Hematopoietic multipotent progenitor cell treated with erythropoietin and hydrocortisone succinate and interleukin-3 and kit ligand, for 17 days (in vitro differentiated cells): ENCODE measurements around the gene RTEL1.
"Not testable (repeated sequence)": the region's sequence is repeated elsewhere in the genome, so short reads cannot be mapped to it uniquely, and the experiment has no call there.

Experiments used
- DNase-seq: peaks from one replicate; pipeline ENCODE4 v3.0.0-alpha.2; 2015; ENCODE audit warnings: low spot score

The RTEL1 gene

DNA sequence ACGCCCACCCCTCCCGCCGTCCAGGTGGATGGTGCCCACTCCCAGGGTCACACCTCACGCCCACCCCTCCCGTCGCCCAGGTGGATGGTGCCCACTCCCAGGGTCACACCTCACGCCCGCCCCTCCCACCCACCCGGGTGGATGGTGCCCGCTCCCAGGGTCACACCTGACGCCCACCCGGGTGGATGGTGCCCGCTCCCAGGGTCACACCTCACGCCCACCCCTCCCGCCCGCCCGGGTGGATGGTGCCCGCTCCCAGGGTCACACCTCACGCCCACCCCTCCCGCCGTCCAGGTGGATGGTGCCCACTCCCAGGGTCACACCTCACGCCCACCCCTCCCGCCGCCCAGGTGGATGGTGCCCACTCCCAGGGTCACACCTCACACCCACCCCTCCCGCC is 7.6 kb upstream of the RTEL1 start:
- not testable (repeated sequence) for DNase-seq

DNA sequence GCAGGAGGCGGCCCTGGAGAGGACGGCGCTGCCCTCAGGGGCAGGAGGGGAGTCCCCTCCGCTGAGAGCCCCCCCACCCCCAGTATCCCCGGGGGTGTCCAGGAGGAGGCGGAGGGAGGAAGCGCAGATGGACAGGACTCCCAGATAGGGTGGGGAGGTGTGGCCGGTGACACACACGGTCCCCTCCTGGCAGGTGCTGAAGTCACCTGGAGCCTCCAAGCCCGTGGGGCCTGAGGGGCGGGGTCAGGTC is 6.2 kb upstream of the RTEL1 start:
- DNase-seq, result no peak

DNA sequence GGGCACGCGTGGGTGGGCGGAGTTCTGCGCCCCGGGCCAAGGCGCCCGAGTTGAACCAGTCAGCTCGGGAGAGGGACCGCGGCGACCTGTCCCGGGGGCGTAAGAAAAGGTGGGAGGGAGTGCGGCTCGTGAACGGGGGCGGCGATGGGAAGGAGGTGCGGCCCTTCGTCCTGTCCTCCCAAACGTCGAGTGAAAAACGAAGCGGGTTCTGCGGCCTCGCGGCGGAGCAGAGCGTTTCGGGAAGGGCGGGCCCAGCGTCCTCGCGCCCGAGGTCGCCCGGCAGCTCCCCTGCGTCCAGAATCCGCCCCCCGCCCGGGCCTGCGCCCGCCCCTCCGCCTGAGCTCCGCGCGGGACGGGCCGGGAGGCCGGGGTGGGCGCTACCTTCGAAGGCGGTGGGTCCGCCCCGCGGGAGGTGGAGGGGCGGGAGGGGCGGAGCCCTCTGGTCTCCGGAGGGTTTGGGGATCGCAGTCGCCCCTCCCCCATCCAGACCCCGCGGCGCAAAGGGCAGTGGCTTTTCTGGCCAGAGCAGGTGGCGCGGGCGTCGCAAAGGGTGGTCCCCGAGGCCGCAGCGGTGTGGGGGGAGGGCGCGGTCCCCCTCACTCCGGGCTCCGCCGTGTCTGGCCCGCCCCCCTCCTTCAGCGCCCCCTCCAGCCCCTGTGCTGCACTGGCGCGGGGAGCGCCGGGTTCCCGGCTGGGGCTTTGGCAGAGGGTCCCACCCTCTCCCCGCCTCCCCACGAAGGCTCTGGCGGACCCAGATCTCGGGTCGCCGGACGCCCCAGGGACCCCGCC is 5.7 kb upstream of the RTEL1 start:
- DNase-seq, result no peak

DNA sequence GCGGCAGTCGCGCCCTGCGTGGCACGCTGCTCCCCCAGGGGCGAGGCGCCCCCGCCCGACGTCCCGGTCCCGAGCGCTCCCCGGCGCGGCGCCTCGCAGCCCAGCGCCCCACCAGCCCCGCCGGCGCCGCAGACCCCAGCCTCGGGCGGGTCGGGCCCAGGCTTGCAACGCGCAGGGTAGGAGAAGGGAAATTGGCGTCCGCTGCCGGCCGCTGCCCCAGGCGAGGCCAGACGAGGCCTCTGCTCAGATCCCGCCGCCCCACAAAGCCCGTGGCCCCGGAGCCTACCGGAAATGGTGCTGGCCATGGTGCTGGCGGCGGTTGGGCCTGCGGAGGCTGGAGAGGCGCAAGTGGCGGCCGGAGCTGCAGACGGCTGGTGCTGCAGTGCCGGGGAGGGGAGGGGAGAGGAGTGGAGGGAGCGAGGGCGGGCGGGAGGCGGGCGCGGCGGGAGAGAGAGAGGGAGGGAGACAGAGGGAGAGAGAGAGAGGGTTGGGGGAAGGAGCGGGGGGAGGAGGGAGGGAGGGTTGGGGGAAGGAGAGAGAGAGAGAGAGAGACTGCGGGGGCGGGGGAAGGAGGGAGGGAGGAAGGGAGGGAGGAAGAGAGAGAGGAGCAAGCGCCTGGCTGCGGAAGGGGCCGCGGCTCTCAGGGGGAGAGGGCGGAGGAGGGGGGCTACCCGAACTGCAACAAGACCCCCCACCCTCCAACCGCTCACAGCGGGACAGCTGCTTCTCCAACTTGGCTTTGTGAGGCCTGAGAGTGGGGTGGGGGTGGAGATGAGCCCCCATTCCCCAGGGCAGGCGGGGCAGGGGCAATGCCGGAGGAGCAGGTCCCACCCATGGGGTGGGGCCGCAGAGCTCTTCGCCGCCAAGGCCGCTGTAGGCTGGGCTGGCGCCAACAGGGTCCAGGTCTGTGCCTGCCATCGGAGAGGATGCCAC is 4.8 kb upstream of the RTEL1 start, which contains the start of gene STMN3:
Gene STMN3 (minus strand): TSS at position 384 of the 933 bp plus-strand sequence. CDS start 79 bp downstream, at position 305.
- DNase-seq, result no peak

DNA sequence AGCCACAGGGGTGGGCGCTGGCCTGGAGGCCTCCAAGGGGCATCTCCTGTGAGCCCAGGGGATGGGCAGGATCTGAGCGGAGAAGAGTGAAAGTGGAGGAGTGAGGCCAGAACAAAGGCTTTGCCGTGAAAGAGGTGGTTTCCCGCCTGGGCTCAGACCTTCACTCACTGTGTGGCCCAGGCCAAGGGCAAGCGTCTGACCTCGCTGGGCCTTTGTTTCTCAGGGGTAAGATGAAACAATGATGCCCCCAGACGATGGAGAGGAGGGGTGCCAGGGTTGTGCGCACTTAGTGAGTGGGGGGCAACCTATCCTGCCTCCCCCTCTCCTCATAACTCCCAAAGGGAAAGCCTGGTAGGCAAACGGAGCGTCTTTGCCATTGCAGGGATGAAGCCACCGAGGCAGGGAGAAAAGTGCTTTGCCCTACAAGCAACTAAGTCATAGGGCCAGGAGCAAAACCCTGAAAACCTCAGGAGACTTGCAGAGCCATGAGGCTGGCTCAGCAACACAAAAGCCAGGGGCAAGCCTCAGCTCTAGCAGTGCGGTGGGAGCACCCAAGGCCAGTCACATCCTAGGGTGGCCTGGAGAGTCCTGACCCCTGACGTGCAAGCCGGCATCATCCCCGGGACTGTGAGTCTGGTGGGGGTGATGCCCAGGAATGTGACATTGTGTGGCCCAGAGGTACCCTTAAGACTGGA is 4.0 kb upstream of the RTEL1 start:
- DNase-seq, result no peak

DNA sequence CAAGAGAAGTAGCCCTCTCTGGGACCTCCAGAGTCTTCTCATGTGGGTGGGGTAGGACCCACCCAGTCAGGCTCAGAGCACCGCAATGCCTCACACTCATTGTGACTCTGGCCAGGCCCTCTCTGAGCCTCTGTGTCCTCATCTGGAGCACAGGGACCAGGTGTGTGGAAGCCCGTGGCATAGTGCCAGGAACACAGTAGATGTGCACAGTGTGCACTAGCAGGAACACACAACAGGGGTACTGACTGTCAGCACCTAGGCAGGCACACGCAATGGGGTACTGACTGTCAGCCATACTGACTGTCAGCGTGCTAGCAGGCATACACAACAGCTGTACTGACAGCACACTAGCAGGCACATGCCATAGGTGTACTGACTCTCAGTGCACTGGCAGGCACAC is 2.9 kb upstream of the RTEL1 start:
- no peak for DNase-seq

DNA sequence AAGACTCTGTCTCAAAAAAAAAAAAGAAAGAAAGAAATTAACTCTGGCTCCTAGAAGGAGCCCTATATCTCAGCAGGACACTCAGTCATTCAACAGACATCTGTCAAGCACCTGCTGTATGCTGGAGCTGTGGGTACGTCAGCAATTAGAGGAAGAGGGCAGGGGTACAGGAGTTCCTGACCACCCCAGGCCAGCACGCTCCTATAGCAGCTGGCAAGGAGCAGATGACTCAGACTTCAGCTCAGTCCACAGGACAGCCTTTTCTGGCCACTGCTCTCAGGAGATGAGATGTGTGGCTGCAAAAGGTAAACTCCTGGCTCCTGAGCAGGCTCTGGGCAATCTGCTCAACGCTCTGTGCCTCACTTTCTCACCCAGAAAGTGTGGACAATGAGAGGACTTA is 1.7 kb upstream of the RTEL1 start:
- DNase-seq, result no peak

DNA sequence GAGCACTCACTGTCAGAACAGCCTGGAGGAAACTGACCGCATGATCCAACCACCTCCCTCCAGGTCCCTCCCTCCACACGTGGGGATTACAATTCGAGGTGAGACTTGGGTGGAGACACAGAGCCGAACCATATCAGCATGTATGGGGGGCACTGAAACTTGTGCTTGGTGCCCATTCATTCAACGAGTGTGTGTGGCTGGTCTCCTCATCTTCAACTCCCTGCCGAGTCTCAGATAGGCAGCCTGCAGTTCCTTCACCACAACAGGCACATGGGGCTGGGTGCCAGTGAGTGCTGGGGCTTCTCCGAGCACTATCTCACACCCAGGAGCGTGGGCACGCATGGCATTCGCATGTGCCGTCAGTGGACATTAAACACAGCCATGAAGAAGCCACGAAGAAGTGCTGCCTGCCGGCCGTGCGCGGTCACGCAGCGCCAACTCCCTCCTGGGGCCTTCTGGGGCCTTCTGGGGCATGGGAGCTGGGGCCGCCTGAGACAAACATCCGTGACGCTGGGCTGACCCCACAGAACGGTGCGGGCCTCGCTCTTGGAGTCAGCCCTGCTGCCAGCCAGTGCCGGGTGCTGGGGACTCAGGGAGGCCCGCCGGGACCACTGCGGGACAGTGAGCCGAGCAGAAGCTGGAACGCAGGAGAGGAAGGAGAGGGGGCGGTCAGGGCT is 714 bp upstream of the RTEL1 start:
- DNase-seq, result no peak

DNA sequence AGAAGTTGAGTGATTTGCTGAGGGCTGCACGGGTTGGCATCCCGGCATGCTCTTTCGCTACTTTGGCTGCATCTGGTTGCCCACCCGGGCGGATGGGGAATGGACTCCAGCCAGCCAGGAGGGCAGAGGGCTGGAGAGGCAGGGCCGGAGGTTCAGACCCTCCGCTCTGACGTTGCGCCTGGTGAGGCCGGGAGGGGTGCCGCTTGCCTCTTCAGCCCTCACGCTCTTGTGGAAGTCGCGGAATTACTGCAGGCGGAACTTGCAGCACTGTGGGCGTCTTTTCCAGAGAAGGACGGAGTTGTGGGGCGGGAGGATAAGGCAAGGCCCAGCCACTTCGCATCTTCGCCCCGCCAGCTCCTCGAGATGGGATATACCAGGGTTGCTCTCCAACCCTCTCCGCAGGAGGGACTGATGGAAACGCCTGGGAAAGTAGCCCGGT is 656 bp downstream of the RTEL1 start:
- no peak for DNase-seq

DNA sequence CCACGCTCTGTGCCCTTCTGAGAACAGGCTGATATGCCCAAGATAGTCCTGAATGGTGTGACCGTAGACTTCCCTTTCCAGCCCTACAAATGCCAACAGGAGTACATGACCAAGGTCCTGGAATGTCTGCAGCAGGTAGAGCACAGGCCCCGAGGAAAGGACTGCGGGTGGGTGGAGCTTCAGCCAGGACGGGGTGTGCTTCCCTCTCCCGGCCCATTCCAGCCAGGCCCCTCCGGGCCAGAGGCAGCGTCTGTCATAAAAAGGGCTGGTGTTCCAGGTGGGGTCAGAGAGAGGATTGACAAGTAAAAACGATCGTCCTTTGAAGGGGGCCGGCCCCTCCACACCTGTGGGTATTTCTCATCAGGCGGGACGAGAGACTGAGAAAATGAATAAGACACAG is 1.3 kb downstream of the RTEL1 start:
- DNase-seq, result no peak

DNA sequence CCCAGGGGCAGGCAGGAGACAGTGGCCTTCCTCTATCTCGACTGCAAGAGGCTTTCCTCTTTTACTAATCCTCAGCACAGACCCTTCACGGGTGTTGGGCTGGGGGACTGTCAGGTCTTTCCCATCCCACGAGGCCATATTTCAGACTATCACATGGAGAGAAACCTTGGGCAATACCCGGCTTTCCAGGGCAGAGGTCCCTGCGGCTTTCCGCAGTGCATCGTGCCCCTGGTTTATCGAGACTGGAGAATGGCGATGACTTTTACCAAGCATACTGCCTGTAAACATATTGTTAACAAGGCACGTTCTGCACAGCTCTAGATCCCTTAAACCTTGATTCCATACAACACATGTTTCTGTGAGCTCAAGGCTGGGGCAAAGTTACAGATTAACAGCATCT is 2.1 kb downstream of the RTEL1 start:
- DNase-seq, result not testable (repeated sequence)

DNA sequence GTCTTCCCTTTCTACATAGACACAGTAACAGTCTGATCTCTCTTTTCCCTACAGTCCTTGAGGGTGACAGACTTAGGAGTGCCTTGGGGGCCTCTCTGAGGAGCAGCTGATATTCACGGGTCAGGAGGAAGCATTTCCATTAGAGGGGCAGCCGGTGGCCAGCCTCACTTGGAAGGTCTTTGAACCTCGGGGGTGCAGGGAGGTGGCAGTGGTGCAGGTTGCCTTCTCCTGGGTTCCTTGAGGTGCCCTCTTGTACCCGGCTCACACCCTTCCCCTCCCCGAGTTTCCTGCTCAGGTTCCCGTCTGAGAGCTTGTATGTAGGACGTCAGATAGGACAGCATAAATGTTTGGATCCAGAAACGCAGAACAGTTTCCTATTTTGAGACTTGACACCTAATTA is 2.5 kb downstream of the RTEL1 start:
- DNase-seq, result no peak

DNA sequence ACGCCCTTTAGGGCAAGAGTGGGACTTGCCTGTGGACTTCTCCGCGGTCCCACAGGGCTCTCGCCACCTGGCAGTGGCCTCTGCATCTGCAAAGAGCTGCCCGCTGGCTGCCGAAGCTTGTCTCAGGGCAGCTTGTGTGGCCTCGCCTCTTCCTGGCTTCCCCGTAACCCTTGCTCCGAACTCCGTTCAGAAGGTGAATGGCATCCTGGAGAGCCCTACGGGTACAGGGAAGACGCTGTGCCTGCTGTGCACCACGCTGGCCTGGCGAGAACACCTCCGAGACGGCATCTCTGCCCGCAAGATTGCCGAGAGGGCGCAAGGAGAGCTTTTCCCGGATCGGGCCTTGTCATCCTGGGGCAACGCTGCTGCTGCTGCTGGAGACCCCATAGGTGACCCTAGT is 3.0 kb downstream of the RTEL1 start:
- no peak for DNase-seq

DNA sequence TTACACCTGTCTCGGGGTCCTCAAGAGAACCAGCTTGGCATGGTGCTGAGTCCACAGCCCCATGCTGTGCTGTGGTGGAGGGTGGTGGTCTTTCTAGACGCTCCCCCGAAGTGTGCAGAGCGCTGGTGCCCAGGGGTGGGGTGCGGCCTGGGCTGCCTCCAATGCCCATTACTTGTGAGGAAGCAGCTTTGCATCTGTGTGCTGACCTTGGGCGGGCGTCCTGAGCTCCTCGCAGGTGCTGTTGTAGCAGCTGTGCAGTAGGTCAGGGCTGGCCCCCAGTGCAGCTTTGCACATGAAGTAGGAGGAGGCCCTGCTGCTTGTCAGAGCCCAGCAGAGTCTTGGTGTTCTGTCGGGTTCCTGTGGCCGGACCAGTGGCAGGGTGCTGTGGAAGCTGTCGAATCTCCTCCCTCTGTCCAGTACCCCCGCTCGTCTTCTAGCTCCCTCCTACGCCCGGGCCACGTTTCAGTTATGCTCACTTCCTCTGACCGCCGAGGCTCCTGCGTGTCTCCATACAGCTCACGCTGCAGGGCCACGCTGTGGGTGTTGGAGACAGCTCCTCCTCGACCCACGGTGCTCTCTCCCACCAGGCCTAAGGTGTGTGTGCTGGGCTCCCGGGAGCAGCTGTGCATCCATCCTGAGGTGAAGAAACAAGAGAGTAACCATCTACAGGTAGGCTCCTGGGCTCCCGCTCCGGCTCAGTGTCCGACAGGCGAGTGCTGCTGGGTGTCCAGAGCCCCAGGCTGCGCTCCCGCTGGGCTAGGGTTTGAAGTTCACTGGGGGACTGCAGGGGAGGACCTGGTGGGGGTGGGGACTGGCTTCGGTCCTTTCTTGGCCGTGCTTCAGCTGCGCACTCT is 4.1 kb downstream of the RTEL1 start:
- no peak for DNase-seq

DNA sequence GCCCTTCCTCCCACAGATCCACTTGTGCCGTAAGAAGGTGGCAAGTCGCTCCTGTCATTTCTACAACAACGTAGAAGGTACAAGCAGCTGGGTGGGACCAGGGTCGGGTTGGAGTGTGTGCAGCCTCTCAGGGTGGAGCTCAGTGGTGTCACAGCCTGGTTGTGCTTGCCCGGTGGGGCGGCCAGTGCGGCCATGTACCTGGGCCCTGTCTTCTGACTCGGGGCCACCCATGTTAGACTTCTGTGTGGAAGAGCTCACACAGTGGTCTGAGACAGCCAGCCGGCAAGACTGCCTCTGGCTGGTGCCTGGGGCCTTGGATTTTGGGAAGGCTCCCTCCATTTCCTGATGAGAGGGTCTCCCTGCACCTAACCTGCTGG is 4.7 kb downstream of the RTEL1 start:
- no peak for DNase-seq

DNA sequence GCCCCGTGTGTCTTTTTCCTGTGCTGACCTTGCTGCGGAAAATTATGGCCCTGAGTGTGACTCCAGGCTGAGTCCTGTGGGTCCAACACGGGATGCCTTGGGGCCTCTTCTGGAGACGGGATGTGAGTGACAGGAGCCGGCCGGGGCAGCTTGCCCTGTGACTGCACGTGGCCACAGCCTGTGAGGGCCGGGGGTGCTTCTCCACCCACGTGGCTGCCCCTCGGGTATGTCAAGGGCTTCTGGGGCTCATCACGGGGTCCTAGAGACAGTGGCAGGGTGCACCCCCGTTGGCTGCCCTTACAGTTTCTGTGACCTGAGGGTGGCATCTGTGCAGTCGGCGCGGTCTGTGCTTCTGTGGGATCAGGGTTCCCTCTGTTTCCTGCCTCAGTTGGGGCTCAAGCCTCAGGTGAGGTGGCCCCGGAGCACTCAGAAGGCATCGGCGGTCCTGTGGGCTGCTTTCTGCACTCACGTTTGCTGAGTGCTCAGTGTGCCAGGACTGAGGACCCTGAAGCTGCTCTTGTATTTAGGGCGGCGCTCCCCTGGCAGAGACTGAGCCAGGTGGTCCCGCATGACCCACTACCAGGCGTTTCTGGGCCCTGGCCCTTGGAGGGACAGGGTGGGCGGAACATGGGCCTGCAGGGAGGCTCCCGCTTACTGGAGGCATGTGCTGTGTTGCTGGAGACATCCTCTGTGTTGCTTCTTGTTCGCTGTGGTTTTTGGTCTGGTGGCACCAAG is 5.4 kb downstream of the RTEL1 start:
- DNase-seq, result no peak

DNA sequence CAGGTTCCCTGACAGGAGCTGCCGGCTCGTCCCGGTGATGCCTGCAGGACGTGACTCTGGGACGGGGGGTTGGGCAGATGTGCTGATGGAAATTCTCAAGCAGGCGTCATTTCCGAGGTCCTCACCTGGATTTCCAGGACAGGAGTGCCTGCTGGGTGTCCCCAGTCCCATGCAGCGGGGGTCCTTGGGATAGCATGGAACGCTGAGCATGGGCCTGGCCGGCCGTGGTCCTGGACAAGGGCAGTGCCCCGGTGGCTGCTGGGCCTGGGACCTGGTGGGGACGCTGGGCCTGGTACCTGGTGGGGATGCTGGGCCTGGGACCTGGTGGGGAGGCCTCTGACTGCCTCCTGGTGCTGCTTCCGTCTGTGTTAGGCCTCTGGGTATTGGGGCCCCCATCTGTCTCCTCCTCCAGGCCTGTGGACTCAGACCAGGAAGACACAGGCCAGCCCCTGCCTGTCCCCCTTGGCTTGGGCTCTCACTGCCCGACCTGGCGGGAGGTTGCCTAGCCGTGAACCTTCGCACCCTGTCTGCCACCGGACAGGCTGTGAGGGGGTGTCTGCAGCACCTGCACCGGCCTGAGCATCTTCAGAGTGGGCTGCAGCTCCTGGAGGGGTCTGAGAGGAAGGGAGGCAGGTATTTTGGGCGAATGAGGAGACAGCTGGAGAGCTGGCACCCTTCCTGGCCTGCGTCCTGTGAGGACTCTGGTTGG is 6.2 kb downstream of the RTEL1 start:
- DNase-seq, result no peak

DNA sequence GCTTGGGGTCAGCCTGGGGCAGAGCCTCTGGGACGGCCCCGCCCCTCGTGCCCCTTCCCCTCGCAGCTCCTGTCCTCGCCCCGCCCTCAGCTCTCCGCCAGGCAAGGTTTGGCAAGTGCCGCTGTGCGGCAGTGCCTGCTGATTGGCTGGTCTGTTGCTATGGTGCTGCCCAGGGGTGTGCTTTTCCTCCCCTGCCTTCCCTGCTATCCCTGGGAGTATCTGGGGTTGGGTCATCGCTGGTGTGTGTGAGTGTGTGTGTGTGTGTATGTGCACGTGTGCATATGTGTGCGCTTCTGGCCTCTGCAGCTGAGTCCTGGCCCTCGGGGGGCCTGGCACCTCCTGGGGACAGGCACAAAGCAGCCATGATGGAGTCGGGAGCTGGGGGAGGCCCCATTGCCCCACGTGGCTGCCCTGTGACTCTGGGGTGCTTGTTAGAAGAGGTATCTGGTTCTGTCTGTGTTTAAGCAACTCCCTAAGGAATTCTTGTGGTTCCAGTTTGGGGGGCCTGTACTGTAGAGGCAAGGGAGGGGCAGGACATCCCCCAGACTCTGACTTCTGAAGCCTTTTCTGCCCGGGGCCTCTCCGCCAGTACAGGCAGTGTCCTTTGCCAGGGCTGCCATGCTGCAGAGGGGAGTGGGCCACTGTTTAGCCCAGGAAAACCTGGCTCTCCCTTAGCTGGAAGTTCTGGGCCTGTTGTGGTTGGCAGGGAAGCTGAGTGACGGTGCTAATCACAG is 6.9 kb downstream of the RTEL1 start:
- no peak for DNase-seq

DNA sequence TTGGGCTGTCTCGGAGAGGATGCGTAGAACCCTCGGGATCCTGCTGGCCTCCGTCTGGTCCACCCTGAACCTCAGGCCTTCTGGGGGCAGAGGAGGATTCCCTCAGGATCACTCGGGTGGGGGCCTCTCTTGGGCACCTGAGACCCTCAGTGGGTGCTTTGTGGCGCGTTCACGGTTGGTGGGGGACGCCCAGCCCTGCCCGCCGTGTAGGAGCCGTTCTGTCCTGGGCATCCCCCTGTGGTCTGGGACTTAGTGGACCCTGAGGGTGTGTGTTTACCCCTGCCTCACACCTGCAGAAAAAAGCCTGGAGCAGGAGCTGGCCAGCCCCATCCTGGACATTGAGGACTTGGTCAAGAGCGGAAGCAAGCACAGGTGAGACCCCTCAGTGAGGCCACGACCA is 7.6 kb downstream of the RTEL1 start:
- no peak for DNase-seq
